HG03135 (cell line): Measurements from ENCODE around the gene PLA2G12A.

ENCODE experiments used
- ATAC-seq: cut with Tn5 transposase; IDR thresholded peaks from one replicate; pipeline ENCODE4 v1.9.1; 2021; ENCODE audit warnings: mild to moderate bottlenecking, moderate library complexity; ENCODE audit not compliant: unreplicated experiment

Gene PLA2G12A

GRCh38 chr4:109729117-109729717 lies 653 bp downstream of the PLA2G12A start:
- ATAC-seq, result no peak

GRCh38 chr4:109728385-109728784 lies 1.5 kb downstream of the PLA2G12A start:
- no peak for ATAC-seq

- ATAC-seq, result no peak
These were observed 6.8 kb downstream of the PLA2G12A start for GRCh38 chr4:109723110-109723509.

DNA sequence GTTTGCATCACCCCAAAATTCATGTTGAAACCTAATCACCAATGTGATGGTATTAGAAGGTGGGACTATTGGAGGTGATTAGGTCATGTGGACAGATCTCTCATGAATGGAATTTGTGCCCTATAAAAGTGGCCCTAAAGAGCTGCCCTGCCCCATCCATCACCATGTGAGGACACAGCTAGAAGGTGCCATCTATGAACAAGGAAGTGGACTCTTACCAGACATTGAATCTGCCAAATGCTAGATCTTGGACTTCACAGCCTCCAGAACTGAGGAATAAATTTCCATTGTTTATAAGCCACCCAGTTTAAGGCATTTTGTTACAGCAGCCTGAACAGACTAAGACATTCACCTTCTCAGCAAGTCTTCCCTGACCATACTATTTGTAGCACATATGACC lies 7.5 kb downstream of the PLA2G12A start:
- ATAC-seq, result no peak

- ATAC-seq, result no peak
These were observed 8.8 kb downstream of the PLA2G12A start for GRCh38 chr4:109721033-109721432.

DNA sequence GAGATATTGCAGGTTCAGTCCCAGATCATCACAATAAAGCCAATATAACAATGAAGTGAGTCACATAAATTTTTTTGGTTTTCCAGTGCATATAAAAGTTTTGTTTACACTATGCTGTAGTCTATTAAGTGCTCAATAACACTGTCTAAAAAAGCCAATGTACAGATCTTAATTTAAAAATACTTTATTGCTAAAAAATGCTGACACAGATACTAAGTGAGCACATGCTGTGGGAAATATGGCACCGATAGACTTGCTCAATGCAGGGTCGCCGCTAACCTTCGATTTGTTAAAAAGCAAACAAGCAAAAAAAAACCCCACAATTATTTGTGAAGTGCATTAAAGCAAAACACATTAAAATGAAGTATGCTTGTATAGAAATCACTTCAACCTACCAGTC lies 10.3 kb downstream of the PLA2G12A start:
- no peak for ATAC-seq

GRCh38 chr4:109718759-109719158 lies 11.1 kb downstream of the PLA2G12A start:
- no peak for ATAC-seq

DNA sequence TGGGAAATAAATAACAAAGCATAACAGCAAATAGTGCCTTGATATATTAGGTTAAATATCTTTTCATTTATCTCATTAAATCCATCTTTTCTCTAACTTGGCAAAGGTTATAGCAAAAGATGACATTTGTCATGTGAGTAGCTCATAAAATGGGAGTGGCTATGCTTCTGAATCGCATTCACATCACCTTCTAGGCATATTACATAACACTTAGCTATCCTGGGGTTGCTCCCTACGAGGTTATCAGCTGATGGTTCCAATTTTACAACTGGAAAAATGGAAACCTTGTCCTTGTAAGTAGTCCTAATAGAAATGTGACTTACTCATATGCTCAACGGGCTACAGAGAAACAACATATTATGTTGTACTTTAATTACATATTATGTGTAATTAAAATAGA lies 16.4 kb downstream of the PLA2G12A start:
- ATAC-seq, result no peak

DNA sequence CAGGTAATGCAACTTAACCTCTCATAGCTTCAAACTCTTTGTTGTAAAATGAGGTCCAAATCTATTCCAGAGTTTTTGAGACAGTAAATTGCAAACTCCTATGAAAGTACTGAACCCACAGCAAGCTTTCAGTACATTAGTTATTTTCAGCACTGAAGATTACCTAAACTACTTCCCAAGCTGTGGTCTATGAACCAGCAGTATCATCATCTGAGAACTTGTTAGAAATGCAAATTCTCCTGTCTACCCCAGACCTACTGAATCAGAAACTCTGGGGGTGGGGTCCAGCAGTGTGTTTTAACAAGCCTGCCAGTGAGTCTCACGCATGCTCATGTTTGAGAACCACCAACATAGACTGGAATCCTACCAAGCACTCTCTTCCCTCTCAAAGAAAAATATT lies 20.9 kb downstream of the PLA2G12A start:
- ATAC-seq, result peak; percentile 84

- no peak for ATAC-seq
These were observed 21.4 kb downstream of the PLA2G12A start for GRCh38 chr4:109708435-109708834.

DNA sequence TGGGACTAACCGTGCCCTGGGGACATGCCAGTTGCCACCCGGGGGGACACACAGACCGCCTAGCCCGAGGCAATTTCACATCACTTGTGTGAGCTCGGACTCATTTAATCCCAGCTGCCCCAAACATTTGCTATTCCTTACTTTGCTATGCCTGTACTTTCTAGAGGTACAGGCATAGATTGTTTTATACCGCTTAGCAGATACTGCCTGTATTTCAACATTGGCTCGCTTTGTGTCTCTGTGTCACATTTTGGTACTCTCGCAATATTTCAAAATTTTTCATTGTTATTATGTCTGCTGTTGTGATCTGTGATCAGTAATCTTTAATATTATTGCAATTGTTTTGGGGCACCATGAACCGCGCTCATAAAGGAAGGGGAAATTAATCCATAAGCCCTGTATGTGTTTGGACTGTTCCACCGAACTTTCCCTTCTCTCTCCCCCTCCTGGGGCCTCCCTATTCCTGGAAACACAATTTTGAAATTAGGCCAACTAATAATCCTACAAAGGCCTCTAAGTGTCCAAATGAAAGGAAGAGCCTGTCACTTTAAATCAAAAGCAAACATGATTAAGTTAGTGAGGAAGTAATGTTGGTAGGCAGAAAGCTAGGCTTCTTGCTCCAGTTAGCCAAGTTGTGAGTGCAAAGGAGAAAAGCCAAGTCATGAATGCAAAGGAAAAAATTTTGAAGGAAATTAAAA lies 26.1 kb downstream of the PLA2G12A start:
- no peak for ATAC-seq

GRCh38 chr4:109702950-109703663 lies 26.8 kb downstream of the PLA2G12A start, which contains the start of gene CASP6:
Gene CASP6 (minus strand): TSS chr4:109703445. CDS start chr4:109703395, 50 bp downstream.
- peak; percentile 72 for ATAC-seq

DNA sequence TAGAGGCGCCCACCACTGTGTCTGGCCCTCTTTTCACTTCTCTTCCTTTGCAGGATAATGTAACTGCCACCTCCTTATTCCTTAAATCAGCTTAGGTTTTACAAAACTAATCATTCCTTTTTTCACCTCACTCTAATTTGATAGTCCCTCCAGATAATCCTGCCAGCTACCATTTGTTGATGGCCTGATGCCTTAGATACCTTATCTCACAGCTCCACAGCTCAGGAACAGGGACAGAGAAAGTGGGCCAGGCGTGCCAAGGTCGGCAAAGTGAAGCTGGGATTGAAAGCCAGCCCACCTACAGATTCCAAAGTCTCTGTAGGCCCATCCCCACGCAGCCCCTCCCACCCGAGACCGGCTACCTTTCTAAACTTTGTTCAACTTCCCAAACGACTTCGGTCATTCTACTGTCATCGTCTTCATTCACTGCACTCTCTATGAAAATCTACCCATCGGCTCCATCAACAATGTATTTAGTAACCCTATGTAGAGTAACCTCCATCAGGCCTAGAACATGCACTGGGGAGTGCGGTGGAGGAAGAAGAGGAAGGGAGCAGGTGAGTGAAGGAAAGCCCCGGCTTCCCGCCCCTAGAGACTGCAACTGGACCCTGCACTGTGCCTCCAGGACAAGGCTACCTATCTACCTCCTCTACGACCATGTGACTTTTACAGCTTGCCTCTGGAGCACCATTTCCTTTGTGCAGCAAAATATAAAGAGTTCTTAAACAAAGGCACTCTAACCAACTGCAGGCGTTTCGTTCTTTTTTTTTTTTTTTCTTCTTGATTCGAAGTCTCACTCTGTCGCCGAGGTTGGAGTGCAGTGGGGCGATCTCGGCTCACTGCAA lies 28.1 kb downstream of the PLA2G12A start:
- no peak for ATAC-seq

- ATAC-seq, result no peak
These were observed 30.2 kb downstream of the PLA2G12A start for GRCh38 chr4:109699553-109700225.

GRCh38 chr4:109698656-109699055 lies 31.2 kb downstream of the PLA2G12A start:
- no peak for ATAC-seq

DNA sequence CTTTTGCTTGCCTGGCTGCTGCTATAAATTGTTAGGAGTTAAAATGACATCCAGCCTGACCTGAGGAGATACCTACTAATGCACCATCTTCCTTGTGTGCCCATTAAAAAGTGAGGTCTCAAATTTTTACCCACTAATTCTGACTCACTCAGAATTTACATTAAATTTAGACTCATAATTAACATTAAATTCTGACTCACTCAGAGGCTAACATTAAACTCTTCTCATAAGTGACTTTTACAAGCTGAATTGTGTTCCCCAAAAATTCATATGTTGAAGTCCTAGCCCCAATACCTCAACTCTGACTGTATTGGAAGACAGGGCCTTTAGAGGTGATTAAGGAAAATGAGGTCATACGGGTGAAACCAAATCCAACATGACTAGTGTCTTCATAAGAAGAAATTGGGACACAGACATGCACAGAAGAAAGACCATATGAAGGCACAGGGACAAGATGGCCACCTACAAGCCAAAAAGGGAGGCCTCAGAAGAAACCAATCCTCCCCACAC lies 38.4 kb downstream of the PLA2G12A start:
- ATAC-seq, result no peak

- peak; percentile 90 for ATAC-seq
These were observed 39.0 kb downstream of the PLA2G12A start for GRCh38 chr4:109690690-109691410.

DNA sequence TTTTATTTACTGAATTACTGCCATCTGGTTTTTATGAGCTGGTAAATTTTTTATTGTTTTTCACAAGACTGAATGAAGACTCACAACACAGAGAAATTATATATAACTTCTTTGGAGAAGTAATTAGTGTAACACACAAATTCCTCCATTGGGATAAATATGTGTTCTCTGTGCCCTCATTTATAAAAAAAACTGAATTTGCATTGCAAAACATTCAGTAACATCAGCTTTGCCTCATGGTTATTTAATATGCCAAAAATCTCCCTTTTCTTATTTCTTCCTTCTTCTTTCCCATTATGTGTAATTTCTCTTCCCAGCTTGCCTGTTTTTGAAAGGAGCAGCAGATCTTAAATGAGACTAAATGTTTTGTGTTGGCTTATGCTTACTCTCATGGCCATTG lies 45.1 kb downstream of the PLA2G12A start:
- no peak for ATAC-seq

DNA sequence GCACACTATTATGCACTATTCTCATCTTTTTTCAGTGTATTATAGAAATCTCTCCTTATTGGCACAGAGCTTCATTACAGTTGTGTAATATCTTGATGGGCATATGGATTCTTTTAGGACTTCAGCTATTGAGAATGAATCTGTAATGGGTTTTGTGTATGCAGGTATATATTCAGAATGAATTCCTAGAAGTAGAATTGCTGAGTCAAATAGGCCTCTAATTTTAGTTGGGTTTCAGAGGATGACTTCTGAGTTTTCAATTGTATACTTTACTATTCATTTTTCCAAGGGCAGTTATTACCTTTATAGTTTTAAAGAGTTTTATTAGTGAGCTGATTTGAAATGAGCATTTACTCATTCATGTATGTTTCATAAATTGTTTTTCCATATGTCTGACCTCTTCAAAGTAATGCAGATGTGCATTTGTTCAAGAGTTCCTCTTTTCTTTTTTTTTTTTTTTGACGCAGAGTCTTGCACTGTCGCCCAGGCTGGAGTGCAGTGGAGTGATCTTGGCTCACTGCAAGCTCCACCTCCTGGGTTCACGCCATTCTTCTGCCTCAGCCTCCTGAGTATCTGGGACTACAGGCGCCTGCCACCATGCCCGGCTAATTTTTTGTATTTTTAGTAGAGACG lies 46.1 kb downstream of the PLA2G12A start:
- no peak for ATAC-seq
